ENCODE data around the gene SLC19A1.
"Not testable (repeated sequence)": the region's sequence is repeated elsewhere in the genome, so short reads cannot be mapped to it uniquely, and the experiment has no call there.

Gene SLC19A1

DNA sequence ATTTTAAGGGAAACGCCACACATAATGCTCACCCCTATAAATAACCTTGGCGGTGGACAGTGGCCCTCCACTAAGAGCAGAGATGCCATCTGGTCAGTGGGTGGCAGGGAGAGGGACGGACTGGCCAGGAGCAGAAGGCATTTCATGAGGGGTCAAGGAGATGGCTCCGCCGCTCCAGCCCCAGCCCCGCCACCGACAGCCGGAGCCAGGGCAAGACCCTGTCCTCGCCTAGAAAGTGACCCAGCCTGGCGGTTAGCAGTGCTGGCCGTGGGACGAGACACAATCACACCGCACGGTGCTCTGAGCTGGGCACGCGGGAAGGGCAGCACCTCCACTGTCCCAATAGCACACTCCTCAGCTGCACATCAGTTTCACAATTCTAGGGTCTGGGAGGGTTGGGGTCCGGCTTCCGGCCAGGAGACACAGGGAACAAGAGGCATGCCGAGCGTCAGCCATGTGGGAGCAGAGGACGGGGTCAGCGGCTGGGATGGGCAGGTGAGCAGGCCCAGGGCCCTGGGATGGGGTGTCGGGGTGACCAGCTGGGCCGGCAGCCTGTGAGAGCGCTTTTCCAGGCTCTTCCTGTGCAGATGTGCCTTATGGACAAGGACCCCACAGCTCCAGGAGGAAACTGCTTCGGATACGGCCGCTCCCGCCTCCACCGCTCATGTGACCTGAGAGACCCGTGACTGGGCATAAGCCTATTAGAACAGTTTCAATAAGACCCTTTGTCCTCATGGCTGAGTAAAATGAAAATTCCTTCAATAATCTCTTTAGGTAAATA, 5.7 kb downstream of the SLC19A1 start:
- H3K4me1 Mint-ChIP-seq: peaks cover 28% of the 10 kb centered on the region
- DNase-seq (ENCODE audit: low spot score in 2 of 2) (no peak), ATAC-seq (no peak)
- no peaks in the 10 kb centered on the region for H3K9me3 Mint-ChIP-seq
- peak overlapping the region; percentile 77 for H3K27ac Mint-ChIP-seq
- H3K4me3 Mint-ChIP-seq: no peak overlapping the region
- peaks cover 35% of the 10 kb centered on the region for H3K36me3 Mint-ChIP-seq

DNA sequence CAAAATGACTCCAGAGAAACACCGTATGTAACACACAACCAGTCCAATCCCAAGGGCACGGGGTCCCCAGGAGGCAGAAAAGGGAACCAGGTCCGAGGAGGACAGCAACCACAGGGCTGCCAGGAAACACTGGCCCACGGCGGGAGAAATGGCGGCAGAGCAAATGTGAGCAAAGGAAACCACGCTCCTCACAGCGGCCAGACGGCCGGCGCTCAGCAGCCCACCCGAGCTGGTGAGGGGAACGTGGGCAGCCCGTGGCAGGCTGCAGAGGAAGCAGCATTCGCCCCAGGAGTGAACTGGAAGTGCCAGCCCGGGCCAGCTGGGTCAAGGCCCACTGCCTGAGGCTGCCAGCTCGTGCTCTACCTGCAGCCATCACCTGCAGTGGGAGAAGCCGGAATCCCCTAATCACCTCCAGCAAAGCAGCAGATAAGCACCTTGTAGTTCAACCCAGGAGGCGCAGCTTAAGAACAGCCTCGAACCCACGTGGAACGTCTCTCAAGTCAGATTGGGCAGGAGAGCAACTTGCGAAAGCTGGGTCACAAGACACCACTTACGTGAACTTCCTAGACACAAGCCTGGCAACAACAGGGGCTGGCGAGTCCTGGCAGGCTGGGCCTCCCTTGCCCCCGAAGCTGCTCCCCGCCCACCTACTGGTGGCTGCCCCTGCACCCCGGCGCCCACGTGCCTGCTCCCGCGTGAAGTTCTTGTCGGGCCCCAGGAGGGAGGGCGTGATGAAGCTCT, 6.7 kb downstream of the SLC19A1 start:
- Mint-ChIP-seq H3K36me3 (peaks cover 31% of the 10 kb centered on the region), H3K9me3 (no peaks in the 10 kb centered on the region), H3K27ac (peak overlapping the region; percentile 77), H3K4me3 (no peak overlapping the region), H3K4me1 (peaks cover 18% of the 10 kb centered on the region)
- ATAC-seq (no peak), DNase-seq (ENCODE audit: low spot score in 2 of 2) (no peak)

DNA sequence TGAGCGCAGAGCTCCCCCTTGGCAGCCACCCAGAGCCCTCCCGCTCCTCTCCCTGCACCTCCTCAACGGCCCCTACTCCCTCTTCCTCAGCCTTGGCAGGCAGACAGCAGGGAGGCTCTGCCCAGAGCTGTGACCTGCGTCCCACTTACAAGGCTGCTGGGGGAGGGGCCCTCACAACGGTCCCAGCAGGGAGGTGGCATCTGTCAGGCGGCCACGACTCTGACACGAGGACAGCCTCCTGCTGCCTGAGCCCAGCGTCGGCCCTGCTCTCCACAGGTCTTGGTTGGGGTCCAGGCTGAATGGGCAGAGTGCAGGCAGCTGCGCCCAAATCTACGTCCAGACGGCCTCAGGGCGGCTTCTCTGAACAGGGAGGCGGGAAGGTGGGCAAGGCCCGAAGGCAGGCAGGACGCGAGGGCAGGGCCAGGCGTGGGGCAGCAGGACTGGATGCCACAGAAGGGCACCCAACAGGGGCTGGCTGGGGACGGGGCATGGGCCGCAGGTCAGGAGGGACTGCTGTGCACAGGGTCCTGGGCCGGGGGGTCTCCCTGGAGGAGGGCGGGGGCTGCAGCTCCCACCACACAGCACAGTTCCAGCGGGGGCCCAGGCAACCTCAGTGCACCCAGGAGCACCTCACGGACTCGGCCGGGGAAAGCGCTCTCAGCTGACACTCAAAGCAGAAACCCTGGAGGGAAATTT, 7.5 kb downstream of the SLC19A1 start:
- ATAC-seq: peak; percentile 3
- H3K9me3 Mint-ChIP-seq: no peaks in the 10 kb centered on the region
- peaks cover 31% of the 10 kb centered on the region for H3K36me3 Mint-ChIP-seq
- H3K4me1 Mint-ChIP-seq: peaks cover 11% of the 10 kb centered on the region
- DNase-seq (ENCODE audit: low spot score in 2 of 2): no peak
- no peak overlapping the region for H3K4me3 Mint-ChIP-seq
- no peak overlapping the region for H3K27ac Mint-ChIP-seq

DNA sequence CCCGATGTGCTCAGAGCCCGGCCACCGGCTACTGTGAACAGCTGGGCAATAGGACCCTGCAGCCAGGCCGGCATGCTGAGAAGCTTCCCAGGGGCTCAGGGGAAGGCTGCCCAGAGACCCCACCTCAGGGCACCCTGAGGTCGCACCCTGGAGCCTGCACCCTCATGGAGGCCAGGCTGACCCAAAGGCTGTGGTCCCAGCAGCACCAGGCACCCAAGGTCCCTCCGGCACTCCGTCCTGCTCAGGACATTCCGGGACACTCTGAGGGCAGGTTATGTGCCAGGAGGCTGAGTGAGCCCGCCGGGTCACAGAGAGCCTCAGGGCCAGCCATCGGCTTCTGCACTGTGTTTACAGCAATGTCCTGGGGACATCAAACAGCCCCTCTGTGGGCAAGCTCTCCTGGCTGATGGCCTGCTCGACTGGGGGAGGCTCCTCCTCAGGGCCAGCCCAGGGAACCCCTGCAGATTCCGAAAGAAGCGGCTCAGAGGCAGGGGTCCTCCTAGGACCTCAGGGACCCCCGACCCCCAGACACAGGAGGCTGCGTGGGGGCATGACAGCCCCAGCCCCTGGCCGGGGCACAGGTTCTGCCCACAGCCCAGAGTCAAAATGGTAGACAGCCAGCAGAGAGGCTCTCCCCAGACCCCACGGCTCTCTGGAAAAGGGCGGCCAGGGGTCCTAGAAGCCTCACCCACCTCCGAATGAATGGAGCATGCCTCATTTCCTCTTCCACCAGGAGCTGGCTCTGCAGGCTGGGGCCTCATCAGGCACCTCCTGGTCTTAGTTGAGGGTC, 8.2 kb downstream of the SLC19A1 start:
- no peak for DNase-seq (ENCODE audit: low spot score in 2 of 2)
- Mint-ChIP-seq H3K36me3 (peaks cover 31% of the 10 kb centered on the region), H3K9me3 (no peaks in the 10 kb centered on the region), H3K27ac (no peak overlapping the region), H3K4me3 (no peak overlapping the region), H3K4me1 (peaks cover 9% of the 10 kb centered on the region)
- ATAC-seq: no peak

DNA sequence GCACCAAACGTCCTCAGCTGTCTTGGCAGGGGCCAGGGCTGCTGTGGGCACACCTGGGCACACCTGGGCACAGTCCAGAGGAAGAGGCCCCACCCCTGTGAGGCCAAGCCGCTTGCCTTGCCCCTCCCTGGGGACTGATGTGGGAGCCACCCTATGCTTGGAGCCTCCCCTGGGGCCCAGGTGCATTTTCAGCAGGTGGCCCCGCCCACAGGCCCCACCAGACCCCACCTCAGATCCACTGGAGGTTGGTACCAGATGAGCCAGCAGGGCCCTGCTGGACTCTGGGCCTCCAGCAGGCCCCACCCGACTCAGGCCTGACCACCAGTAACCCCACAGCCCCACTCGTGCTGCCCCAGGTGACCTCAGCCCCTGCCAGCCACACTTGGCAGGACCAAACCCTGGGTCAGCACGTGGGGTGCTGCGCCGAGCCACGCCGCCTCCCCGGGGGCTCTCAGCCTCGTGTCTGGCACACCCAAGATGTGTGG, 8.8 kb downstream of the SLC19A1 start:
- DNase-seq (ENCODE audit: low spot score in 2 of 2) (no peak), ATAC-seq (no peak)
- Mint-ChIP-seq H3K36me3 (peaks cover 38% of the 10 kb centered on the region), H3K4me3 (no peak overlapping the region), H3K9me3 (no peaks in the 10 kb centered on the region), H3K27ac (peak overlapping the region; percentile 90), H3K4me1 (peaks cover 9% of the 10 kb centered on the region)

DNA sequence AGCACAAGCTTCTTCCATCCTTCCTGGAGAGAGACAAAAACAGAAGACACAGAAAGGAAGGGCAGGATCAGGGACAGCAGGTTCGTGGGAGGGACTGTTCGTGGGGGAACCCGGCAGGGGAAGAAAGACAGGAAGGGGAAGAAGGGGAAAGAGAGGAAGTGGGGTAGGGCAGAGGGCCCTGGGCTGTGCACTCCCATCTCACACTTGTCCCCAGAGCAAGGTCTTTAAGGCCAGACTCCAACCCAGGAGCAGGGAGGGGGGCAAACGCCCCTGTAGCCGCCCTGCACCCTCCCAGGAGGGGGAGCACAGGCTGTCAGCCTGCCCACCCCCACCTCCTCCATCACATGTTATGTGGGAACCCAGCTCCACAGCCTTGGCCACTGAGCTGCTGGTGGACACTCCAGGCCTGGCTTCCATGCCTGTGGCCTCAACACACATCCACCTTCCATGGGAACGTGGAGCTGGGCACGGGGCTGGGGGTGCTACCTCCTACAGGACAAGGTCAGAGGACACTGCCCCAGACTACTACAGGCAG, 9.3 kb downstream of the SLC19A1 start:
- DNase-seq (ENCODE audit: low spot score in 2 of 2): no peak
- H3K9me3 Mint-ChIP-seq: no peaks in the 10 kb centered on the region
- H3K4me1 Mint-ChIP-seq: peaks cover 9% of the 10 kb centered on the region
- H3K27ac Mint-ChIP-seq: peak overlapping the region; percentile 90
- no peak for ATAC-seq
- H3K4me3 Mint-ChIP-seq: no peak overlapping the region
- H3K36me3 Mint-ChIP-seq: peaks cover 40% of the 10 kb centered on the region

DNA sequence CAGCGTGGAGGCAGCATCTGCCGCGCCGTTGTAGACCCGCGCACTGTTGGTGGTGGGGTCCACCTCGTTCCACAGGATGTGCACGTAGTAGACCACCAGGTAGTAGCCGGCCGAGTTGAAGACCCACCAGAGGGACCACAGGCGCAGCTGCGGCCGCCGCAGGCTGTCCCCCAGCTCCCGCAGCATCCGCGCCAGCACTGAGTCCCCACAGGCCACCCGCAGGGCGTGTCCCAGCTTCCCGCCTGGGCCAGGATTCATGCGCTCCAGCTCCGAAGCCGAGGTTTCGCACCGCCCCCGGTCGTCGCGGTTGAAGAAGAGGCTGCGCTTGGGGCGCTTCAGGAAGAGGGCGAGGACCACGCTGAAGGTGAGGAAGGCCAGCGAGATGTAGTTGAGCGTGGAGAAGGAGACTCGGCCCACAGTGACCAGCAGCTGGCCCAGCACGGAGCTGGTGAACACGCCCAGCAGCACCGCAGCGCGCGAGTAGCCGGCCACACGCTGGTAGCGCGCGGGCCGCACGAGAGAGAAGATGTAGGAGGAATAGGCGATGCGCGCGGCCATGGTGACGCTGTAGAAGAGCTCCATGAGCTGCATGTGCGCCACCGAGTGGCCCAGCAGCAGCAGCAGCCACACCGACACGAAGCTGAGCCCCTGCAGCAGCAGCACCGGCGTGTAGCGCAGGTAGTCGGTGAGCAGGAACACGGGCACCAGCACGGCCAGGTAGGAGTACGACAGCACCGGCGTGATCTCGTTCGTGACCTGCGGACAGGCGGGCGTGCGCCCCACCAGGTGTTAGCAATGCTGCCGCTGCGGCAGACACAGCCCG, 10.6 kb downstream of the SLC19A1 start:
- Mint-ChIP-seq H3K36me3 (peaks cover 47% of the 10 kb centered on the region), H3K4me3 (no peak overlapping the region), H3K4me1 (peaks cover 9% of the 10 kb centered on the region), H3K9me3 (no peaks in the 10 kb centered on the region), H3K27ac (peak overlapping the region; percentile 73)
- DNase-seq (ENCODE audit: low spot score in 2 of 2) (no peak), ATAC-seq (no peak)

DNA sequence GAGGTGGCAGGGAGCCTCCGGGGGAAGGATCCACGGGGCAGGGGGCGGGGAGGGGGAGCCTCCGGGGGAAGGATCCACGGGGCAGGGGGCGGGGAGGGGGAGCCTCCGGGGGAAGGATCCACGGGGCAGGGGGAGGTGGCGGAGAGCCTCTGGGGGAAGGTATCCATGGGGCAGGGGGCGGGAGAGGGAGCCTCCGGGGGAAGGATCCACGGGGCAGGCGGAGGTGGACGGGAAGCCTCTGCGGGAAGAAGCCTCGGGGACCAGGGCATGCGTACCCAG, 11.2 kb downstream of the SLC19A1 start:
- H3K9me3 Mint-ChIP-seq; DNase-seq (ENCODE audit: low spot score in 2 of 2); H3K27ac Mint-ChIP-seq; H3K4me1 Mint-ChIP-seq; H3K4me3 Mint-ChIP-seq; ATAC-seq: not testable (repeated sequence)
- H3K36me3 Mint-ChIP-seq: peaks cover 48% of the 10 kb centered on the region

DNA sequence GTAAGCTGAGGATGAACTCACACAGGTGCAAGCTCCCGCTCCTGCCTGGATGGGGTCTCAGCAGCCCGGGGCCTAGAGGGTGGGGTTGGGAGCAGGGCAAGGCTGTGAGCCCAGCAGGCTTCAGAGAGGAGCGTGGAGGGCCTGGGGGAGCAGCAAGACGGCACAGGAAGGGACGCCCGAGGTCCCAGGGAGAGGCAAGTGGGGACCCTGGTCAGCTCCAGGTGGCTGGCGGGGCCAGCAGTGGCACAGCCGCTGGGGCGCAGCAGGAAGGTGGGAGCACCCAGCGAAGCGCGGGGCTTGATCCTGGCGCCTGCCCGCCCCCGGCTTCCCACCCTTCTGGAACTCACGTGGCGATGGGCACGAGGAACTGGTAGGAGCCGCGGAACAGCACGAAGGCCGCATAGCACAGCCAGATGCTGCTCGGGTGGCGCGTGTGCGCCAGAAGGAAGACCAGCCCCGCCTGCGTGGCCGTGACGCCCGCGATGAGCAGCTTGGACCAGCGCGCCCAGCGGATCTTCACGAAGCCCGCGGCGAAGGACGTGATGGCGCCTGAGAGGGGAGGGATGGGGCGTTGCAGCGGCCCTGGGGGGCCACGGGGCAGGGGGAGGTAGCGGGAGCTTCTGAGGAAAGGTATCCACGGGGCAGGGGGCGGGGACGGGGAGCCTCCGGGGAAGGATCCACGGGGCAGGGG, 11.7 kb downstream of the SLC19A1 start:
- peaks cover 9% of the 10 kb centered on the region for H3K4me1 Mint-ChIP-seq
- H3K9me3 Mint-ChIP-seq: no peaks in the 10 kb centered on the region
- no peak overlapping the region for H3K4me3 Mint-ChIP-seq
- ATAC-seq (no peak), DNase-seq (ENCODE audit: low spot score in 2 of 2) (no peak)
- H3K27ac Mint-ChIP-seq: no peak overlapping the region
- H3K36me3 Mint-ChIP-seq: peaks cover 50% of the 10 kb centered on the region

DNA sequence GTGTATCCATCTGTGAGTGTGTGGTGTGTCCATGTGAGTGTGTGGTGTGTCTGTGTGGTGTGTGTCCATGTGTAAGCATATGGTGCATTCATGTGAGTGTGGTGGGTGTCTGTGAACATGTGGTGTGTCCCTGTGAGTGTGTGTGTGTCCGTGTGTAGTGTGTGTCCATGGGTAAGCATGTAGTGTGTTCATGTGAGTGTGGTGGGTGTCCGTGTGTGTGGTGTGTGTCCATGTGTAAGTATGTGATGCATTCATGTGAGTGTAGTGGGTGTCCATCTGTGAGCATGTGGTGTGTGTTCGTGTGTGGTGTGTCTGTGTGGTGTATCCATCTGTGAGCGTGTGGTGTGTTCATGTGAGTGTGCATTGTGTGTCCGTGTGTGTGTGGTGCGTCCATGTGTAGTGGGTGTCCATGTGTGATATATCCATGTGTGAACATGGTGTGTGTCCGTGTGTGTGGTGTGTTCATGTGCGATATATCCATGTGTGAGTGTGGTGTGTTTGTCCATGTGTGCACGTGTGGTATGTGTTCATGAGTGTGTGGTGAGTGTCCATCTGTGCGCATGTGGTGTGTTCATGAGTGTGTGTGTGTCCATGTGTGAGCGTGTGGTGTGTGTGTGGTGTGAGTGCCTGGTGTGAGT, 12.3 kb downstream of the SLC19A1 start:
- no peak for ATAC-seq
- Mint-ChIP-seq H3K9me3 (no peaks in the 10 kb centered on the region), H3K36me3 (peaks cover 46% of the 10 kb centered on the region), H3K4me1 (peaks cover 9% of the 10 kb centered on the region), H3K27ac (no peak overlapping the region), H3K4me3 (no peak overlapping the region)
- DNase-seq (ENCODE audit: low spot score in 2 of 2): no peak

DNA sequence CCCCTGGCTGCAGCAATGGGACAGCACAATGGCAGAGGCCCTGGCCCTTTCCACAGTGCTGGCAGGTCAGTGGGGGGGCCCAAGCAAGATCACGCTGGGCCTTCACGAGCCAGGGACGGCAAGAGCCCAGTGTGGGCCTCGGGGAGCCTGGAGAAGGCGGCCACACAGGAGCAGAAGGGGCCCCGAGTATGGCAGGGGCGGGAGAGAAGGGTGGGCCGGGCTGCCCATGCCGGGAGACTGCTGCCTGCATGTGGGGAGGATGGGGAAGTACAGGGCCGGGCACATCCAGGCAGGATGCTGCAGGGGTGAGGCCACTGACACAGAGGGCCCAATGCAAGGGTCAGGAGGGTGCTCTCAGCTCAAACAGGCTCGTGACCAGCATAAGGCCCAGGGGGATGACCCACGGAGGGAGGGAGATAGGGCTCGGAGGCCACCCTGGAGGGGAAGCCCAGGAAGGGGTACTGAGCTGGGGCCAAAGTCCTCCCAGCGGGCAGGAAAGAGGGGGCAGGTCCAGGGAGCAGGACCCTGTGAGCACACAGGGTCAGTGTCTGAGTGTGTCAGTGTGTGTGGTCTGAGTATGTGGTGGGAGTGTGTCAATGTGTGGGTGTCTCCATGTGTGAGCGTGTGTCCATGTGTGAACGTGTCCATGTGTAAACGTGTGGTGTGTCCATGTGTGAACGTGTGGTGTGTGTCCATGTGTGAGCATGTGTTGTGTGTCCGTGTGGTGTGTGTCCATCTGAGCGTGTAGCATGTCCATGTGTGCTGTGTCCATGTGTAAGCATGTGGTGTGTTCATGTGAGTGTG, 13.1 kb downstream of the SLC19A1 start:
- ATAC-seq (no peak), DNase-seq (ENCODE audit: low spot score in 2 of 2) (no peak)
- Mint-ChIP-seq H3K9me3 (no peaks in the 10 kb centered on the region), H3K4me1 (peaks cover 9% of the 10 kb centered on the region), H3K36me3 (peaks cover 43% of the 10 kb centered on the region), H3K4me3 (no peak overlapping the region), H3K27ac (peak overlapping the region; percentile 8)

DNA sequence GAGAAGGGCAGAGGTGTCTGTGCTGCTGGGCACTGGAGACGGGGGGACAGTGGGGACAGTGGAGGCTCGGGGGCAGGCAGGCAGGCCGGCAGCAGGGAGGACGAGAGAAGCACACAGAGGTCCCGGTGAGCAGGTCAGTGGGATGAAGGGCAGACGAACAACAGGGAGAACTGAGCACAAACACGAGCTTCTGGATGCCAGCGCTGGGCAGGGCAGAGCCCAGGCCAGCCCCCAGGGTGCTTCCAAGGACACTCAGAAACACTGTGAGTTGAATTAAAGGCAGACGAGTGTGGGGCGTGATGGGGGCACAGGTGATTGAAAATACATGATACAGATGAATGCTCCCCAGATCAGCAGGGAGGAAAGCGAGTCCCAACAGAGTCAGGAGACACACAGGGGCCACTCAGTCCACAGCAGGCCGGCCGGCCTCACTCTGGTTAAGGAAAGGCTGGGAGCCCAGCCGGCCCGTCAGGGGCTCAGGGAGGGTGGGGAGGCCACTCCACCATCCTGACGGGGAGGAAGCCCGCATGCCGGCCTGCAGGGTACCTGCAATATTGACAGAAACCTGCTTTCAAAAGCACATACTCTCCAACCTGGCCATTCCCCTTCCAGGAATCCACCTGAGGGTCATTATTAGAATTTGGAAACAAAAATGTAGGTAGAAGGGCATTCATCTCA, 14.1 kb downstream of the SLC19A1 start:
- Mint-ChIP-seq H3K4me1 (peaks cover 9% of the 10 kb centered on the region), H3K36me3 (peaks cover 45% of the 10 kb centered on the region), H3K9me3 (no peaks in the 10 kb centered on the region), H3K4me3 (no peak overlapping the region), H3K27ac (peak overlapping the region; percentile 8)
- no peak for DNase-seq (ENCODE audit: low spot score in 2 of 2)
- no peak for ATAC-seq
